Breast epithelium (tissue), 3 donors: Measurements from ENCODE around the gene SLAMF9.

ENCODE experiments used
- POLR2A ChIP-seq: fragments of 450-650 bp; IDR thresholded peaks from one replicate; pipeline ENCODE4 v1.6.1; 2016; ENCODE audit warnings: antibody characterized with exemption, mild to moderate bottlenecking, moderate library complexity
- POLR2AphosphoS5 ChIP-seq, 3 donors: sonication (generic); formaldehyde crosslinking; IDR thresholded peaks; one replicate each; pipeline ENCODE4 v1.6.1; 2017; ENCODE audit warnings: antibody characterized with exemption in 3 of 3
- TF ChIP-seq, protein P1 (sequence below), 3 donors: fragments of 450-650 bp; IDR thresholded peaks; one replicate each; pipeline ENCODE4 v1.5.1; 2016 to 2017; ENCODE audit warnings: antibody characterized with exemption in 3 of 3, mild to moderate bottlenecking in 3 of 3, moderate library complexity in 3 of 3

GRCh38 chr1:159952932-159953331 is 1.1 kb downstream of the SLAMF9 start:
- TF ChIP-seq, protein P1, sequence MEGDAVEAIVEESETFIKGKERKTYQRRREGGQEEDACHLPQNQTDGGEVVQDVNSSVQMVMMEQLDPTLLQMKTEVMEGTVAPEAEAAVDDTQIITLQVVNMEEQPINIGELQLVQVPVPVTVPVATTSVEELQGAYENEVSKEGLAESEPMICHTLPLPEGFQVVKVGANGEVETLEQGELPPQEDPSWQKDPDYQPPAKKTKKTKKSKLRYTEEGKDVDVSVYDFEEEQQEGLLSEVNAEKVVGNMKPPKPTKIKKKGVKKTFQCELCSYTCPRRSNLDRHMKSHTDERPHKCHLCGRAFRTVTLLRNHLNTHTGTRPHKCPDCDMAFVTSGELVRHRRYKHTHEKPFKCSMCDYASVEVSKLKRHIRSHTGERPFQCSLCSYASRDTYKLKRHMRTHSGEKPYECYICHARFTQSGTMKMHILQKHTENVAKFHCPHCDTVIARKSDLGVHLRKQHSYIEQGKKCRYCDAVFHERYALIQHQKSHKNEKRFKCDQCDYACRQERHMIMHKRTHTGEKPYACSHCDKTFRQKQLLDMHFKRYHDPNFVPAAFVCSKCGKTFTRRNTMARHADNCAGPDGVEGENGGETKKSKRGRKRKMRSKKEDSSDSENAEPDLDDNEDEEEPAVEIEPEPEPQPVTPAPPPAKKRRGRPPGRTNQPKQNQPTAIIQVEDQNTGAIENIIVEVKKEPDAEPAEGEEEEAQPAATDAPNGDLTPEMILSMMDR (IDR thresholded peaks at IDR 0.05): no peak
- TF ChIP-seq POLR2A: no peak
- TF ChIP-seq POLR2AphosphoS5 (IDR thresholded peaks at IDR 0.05): no peak
